CD4-positive, alpha-beta T cell (primary cell): ENCODE measurements around the gene MYO5A. TPM values are rescaled to one million over a fixed set of nuclear protein-coding genes. Genes with fewer than 3 reads are reported as not detected.
"Not testable (repeated sequence)": the region's sequence is repeated elsewhere in the genome, so short reads cannot be mapped to it uniquely, and the experiment has no call there.

ENCODE experiments used
- ATAC-seq: fragments of 200-7000 bp; cut with Tn5 transposase; one replicate; pipeline ENCODE4 v1.10.0; 2022; ENCODE audit warnings: mild to moderate bottlenecking; ENCODE audit not compliant: poor library complexity
- CTCF ChIA-PET: fragments of 350-600 bp; sonication (Branson Sonifier 250); formaldehyde crosslinking; loops from one replicate; lab custom pipeline; 2021; ENCODE audit warnings: antibody characterized with exemption, inconsistent platforms; lab: Charles Lee
- POLR2A ChIA-PET: fragments of 350-600 bp; sonication (Branson Sonifier 250); formaldehyde crosslinking; loops from one replicate; lab custom pipeline; 2021; ENCODE audit warnings: antibody characterized with exemption, inconsistent platforms; lab: Charles Lee
- DNase-seq, 14 experiments: peaks; one replicate each; pipeline ENCODE4 v3.0.0-alpha.2; 2013 to 2020; ENCODE audit warnings: mixed read lengths in 2 of 14
- H3K27ac ChIP-seq, 2 donors: one replicate each; pipeline versions ENCODE4 v1.5.1 to v1.7.0; 2013; ENCODE audit warnings: low read length in 2 of 2, low read depth in 1 of 2, mild to moderate bottlenecking in 1 of 2
- H3K27me3 ChIP-seq, 2 experiments: 1 replicate in 1 of 2; 2 replicates in 1 of 2; pipeline versions ENCODE4 v1.6.1 to v1.7.0; 2013; ENCODE audit warnings: low read length in 2 of 2, control low read depth in 1 of 2, mild to moderate bottlenecking in 1 of 2, moderate library complexity in 1 of 2; ENCODE audit not compliant: insufficient read depth in 2 of 2, control insufficient read depth in 1 of 2
- H3K36me3 ChIP-seq: one replicate; pipeline ENCODE4 v1.6.1; 2013; ENCODE audit warnings: low read length, control low read depth; ENCODE audit not compliant: insufficient read depth
- H3K4me1 ChIP-seq: one replicate; pipeline ENCODE4 v1.6.1; 2013; ENCODE audit warnings: low read length, control low read depth; ENCODE audit not compliant: insufficient read depth
- H3K4me3 ChIP-seq: one replicate; pipeline ENCODE4 v1.5.1; 2013; ENCODE audit warnings: mild to moderate bottlenecking, low read length, moderate library complexity
- H3K9me3 ChIP-seq, 2 experiments: 1 replicate in 1 of 2; 2 replicates in 1 of 2; pipeline versions ENCODE4 v1.6.1 to v1.7.0; 2013; ENCODE audit warnings: low read length in 2 of 2, mild to moderate bottlenecking in 2 of 2, control low read depth in 1 of 2, moderate library complexity in 1 of 2; ENCODE audit not compliant: control insufficient read depth in 1 of 2, insufficient read depth in 1 of 2
- H3K27ac Mint-ChIP-seq: one replicate; pipeline ENCODE4 v1.8.0; 2020; ENCODE audit warnings: mixed read lengths
- H3K27me3 Mint-ChIP-seq: one replicate; pipeline ENCODE4 v1.8.0; 2021; ENCODE audit warnings: mixed read lengths
- H3K36me3 Mint-ChIP-seq: one replicate; pipeline ENCODE4 v1.8.0; 2021; ENCODE audit warnings: low read depth, mixed read lengths
- H3K4me1 Mint-ChIP-seq: one replicate; pipeline ENCODE4 v1.8.0; 2021; ENCODE audit warnings: low read depth, mixed read lengths
- H3K4me3 Mint-ChIP-seq: one replicate; pipeline ENCODE4 v1.8.0; 2020; ENCODE audit warnings: mild to moderate bottlenecking, mixed read lengths
- H3K9me3 Mint-ChIP-seq: one replicate; pipeline ENCODE4 v1.8.0; 2020; ENCODE audit warnings: mixed read lengths
- CTCF ChIP-seq: fragments of 200-600 bp; IDR thresholded peaks from one replicate; pipeline ENCODE4 v1.8.0; 2022; ENCODE audit warnings: antibody characterized with exemption, mild to moderate bottlenecking
- intact Hi-C, 2 experiments: fragments of 100-400 bp; cut with DNase I in 1 of 2; cut with micrococcal nuclease in 1 of 2; formaldehyde crosslinking; loops; one replicate each; pipeline versions ENCODE4 v1.15.1 to v1.9.0; 2023 to 2025; cut with DNase I, micrococcal nuclease
- polyA plus RNA-seq, 2 donors: library from polyadenylated mRNA; unstranded; fragments of 120-200 nt; gene quantifications; one replicate each; pipeline ENCODE4 v1.2.1, GENCODE V29; 2013
- total RNA-seq, 174 experiments: library from RNA in 2 of 174; stranded (reverse) in 2 of 174; gene quantifications; one replicate each; pipeline ENCODE4 v1.2.3 and lab custom pipeline; 2021 to 2026

Gene MYO5A
- total RNA-seq, result 10 to 100 TPM; 25.5 TPM
- 24.1 TPM for polyA plus RNA-seq (2013, experiment 1 of 2)
- 29.7 TPM for polyA plus RNA-seq (2013, experiment 2 of 2)
- total RNA-seq (lab: John Stamatoyannopoulos, UW), result 60.3 to 192 (median 105) reads per million in 172 experiments

- no peaks in the 10 kb centered on the region for H3K36me3 ChIP-seq
- H3K27me3 ChIP-seq, result no peaks in the 10 kb centered on the region
- Mint-ChIP-seq H3K27me3 (no peaks in the 10 kb centered on the region), H3K9me3 (no peaks in the 10 kb centered on the region), H3K4me1 (peaks cover 32% of the 10 kb centered on the region), H3K36me3 (peaks cover 3% of the 10 kb centered on the region), H3K27ac (peak within 1 kb of the TSS; percentile 92), H3K4me3 (peak within 1 kb of the TSS; percentile 98)
- no peaks in the 10 kb centered on the region for H3K9me3 ChIP-seq
- H3K27ac ChIP-seq, result peak within 1 kb of the TSS; percentile 64 to 88
- peak; percentile 15 for TF ChIP-seq CTCF
- ATAC-seq (peak; percentile 87), DNase-seq (peak; percentile 64 to 94 (median 78))
- ChIA-PET POLR2A (interaction anchor here (0.6 to 4.1 kb wide), 20 partner anchors 8 to 557 kb away, joined by 3 to 23 read pairs (median 4); partner anchors contain the start of genes ARPP19 and LEO1), CTCF (interaction anchor here (0.5 to 2.0 kb wide), 8 partner anchors 9 to 149 kb away, joined by 3 to 5 read pairs (median 4); no protein-coding TSS in a partner anchor)
- peak within 1 kb of the TSS; percentile 75 for H3K4me3 ChIP-seq
- peaks cover 22% of the 10 kb centered on the region for H3K4me1 ChIP-seq
- intact Hi-C loops, result loop anchor here (1.0 to 10.0 kb wide), 7 partner anchors 39 to 196 kb away; partner anchors contain the start of genes ATOSA (in 2 of the 2) and ARPP19 (in 1 of the 2)
Observed at GRCh38 chr15:52528564-52529340, at the start of gene MYO5A. TSS of gene MYO5A (minus strand) at chr15:52528880. CDS start at chr15:52528806, 74 bp downstream.

GRCh38 chr15:52576692-52577091, 48.0 kb upstream of the MYO5A start:
- peaks cover 9% of the 10 kb centered on the region for H3K36me3 ChIP-seq
- ChIA-PET CTCF (interaction anchor here (0.5 kb wide), 1 partner anchor 49 kb away, joined by 4 read pairs; no protein-coding TSS in a partner anchor), POLR2A (no interaction called here)
- no peak overlapping the region for H3K27ac Mint-ChIP-seq
- no peak overlapping the region for H3K4me3 Mint-ChIP-seq
- H3K27me3 ChIP-seq, result no peaks in the 10 kb centered on the region
- H3K9me3 ChIP-seq, result no peaks in the 10 kb centered on the region
- intact Hi-C loops, result no loop called here
- DNase-seq (no peak), ATAC-seq (no peak)
- no peaks in the 10 kb centered on the region for H3K27me3 Mint-ChIP-seq
- H3K4me1 Mint-ChIP-seq, result no peaks in the 10 kb centered on the region
- no peak overlapping the region for H3K4me3 ChIP-seq
- no peaks in the 10 kb centered on the region for H3K4me1 ChIP-seq
- peaks cover 5% of the 10 kb centered on the region for H3K9me3 Mint-ChIP-seq
- TF ChIP-seq CTCF, result no peak
- no peak overlapping the region for H3K27ac ChIP-seq
- H3K36me3 Mint-ChIP-seq, result peaks cover 19% of the 10 kb centered on the region

GRCh38 chr15:52575573-52575972, 46.9 kb upstream of the MYO5A start:
- ChIA-PET POLR2A (interaction anchor here (0.7 kb wide), 1 partner anchor 393 kb away, joined by 3 read pairs; no protein-coding TSS in a partner anchor), CTCF (interaction anchor here (0.7 kb wide), 1 partner anchor 119 kb away, joined by 3 read pairs; no protein-coding TSS in a partner anchor)
- H3K27me3 Mint-ChIP-seq, intact Hi-C loops, H3K9me3 Mint-ChIP-seq, H3K27ac Mint-ChIP-seq, DNase-seq, H3K4me3 Mint-ChIP-seq, H3K4me1 ChIP-seq, H3K36me3 ChIP-seq, H3K27me3 ChIP-seq, H3K4me3 ChIP-seq, ATAC-seq, H3K4me1 Mint-ChIP-seq, H3K9me3 ChIP-seq, H3K27ac ChIP-seq: not testable (repeated sequence)
- H3K36me3 Mint-ChIP-seq, result peaks cover 10% of the 10 kb centered on the region
